Mononuclear cell (primary cell): ENCODE data around the gene FRMD4A. TPM values are rescaled to one million over a fixed set of nuclear protein-coding genes. Genes with fewer than 3 reads are reported as not detected.
"Not testable (repeated sequence)": the region's sequence is repeated elsewhere in the genome, so short reads cannot be mapped to it uniquely, and the experiment has no call there.

Experiments
- H3K27me3 ChIP-seq: 2 replicates; pipeline ENCODE4 v1.6.0; 2011; ENCODE audit warnings: low read length, control low read depth; ENCODE audit not compliant: insufficient read depth
- H3K4me1 ChIP-seq: 2 replicates; pipeline ENCODE4 v1.5.1; 2011; ENCODE audit warnings: mild to moderate bottlenecking, low read length, control low read depth; ENCODE audit not compliant: insufficient read depth
- H3K4me3 ChIP-seq: 2 replicates; pipeline ENCODE4 v1.5.1; 2011; ENCODE audit warnings: mild to moderate bottlenecking, low read length, moderate library complexity
- H3K9me3 ChIP-seq: 2 replicates; pipeline ENCODE4 v1.5.1; 2011; ENCODE audit warnings: low read depth, mild to moderate bottlenecking, control low read depth, low read length
- total RNA-seq: library from RNA; depleted of rRNA; stranded (reverse); fragments of >200 nt; gene quantifications from one replicate; pipeline ENCODE4 v1.2.3, GENCODE V29; 2012

The FRMD4A gene
- total RNA-seq, 1 donor, result 0.63 TPM

- H3K4me3 ChIP-seq, result no peak overlapping the region
- no peaks in the 10 kb centered on the region for H3K9me3 ChIP-seq
- H3K4me1 ChIP-seq, result no peaks in the 10 kb centered on the region
- no peaks in the 10 kb centered on the region for H3K27me3 ChIP-seq
Measured at GRCh38 chr10:14062528-14063260, 268.0 kb downstream of the FRMD4A start.

- H3K4me1 ChIP-seq, result no peaks in the 10 kb centered on the region
- H3K27me3 ChIP-seq, result no peaks in the 10 kb centered on the region
- no peaks in the 10 kb centered on the region for H3K9me3 ChIP-seq
- no peak overlapping the region for H3K4me3 ChIP-seq
Measured at GRCh38 chr10:14060320-14061070, 270.2 kb downstream of the FRMD4A start.

- H3K4me1 ChIP-seq, result no peaks in the 10 kb centered on the region
Measured at GRCh38 chr10:14056610-14057332, 274.0 kb downstream of the FRMD4A start.

GRCh38 chr10:14052931-14053330 lies 277.8 kb downstream of the FRMD4A start:
- no peaks in the 10 kb centered on the region for H3K27me3 ChIP-seq
- no peaks in the 10 kb centered on the region for H3K9me3 ChIP-seq
- no peaks in the 10 kb centered on the region for H3K4me1 ChIP-seq

More at GRCh38 chr10:14056610-14057332, 274.0 kb downstream of the FRMD4A start:
- Histone ChIP-seq H3K4me3 (no peak overlapping the region), H3K27me3 (no peaks in the 10 kb centered on the region), H3K9me3 (no peaks in the 10 kb centered on the region)

GRCh38 chr10:14050598-14050997 lies 280.1 kb downstream of the FRMD4A start:
- H3K4me1 ChIP-seq, result no peaks in the 10 kb centered on the region

More at GRCh38 chr10:14052931-14053330, 277.8 kb downstream of the FRMD4A start:
- no peak overlapping the region for H3K4me3 ChIP-seq

GRCh38 chr10:14048930-14049613 lies 281.7 kb downstream of the FRMD4A start:
- Histone ChIP-seq H3K4me3 (no peak overlapping the region), H3K9me3 (no peaks in the 10 kb centered on the region), H3K4me1 (no peaks in the 10 kb centered on the region), H3K27me3 (no peaks in the 10 kb centered on the region)

More at GRCh38 chr10:14050598-14050997, 280.1 kb downstream of the FRMD4A start:
- H3K4me3 ChIP-seq, result no peak overlapping the region
- H3K9me3 ChIP-seq, result no peaks in the 10 kb centered on the region
- no peaks in the 10 kb centered on the region for H3K27me3 ChIP-seq

GRCh38 chr10:14047431-14047830 lies 283.3 kb downstream of the FRMD4A start:
- Histone ChIP-seq H3K4me3 (no peak overlapping the region), H3K4me1 (no peaks in the 10 kb centered on the region), H3K27me3 (no peaks in the 10 kb centered on the region), H3K9me3 (no peaks in the 10 kb centered on the region)

GRCh38 chr10:14042051-14042450 lies 288.7 kb downstream of the FRMD4A start:
- H3K4me1 ChIP-seq, H3K27me3 ChIP-seq: not testable (repeated sequence)

GRCh38 chr10:14040787-14041631 lies 289.7 kb downstream of the FRMD4A start:
- H3K27me3 ChIP-seq, result no peaks in the 10 kb centered on the region
- no peak overlapping the region for H3K4me3 ChIP-seq
- H3K9me3 ChIP-seq, result no peaks in the 10 kb centered on the region
- peaks cover 4% of the 10 kb centered on the region for H3K4me1 ChIP-seq

More at GRCh38 chr10:14042051-14042450, 288.7 kb downstream of the FRMD4A start:
- H3K4me3 ChIP-seq, H3K9me3 ChIP-seq: not testable (repeated sequence)

GRCh38 chr10:14039968-14040668 lies 290.6 kb downstream of the FRMD4A start:
- peaks cover 4% of the 10 kb centered on the region for H3K4me1 ChIP-seq
- no peak overlapping the region for H3K4me3 ChIP-seq
- H3K27me3 ChIP-seq, result no peaks in the 10 kb centered on the region
- H3K9me3 ChIP-seq, result no peaks in the 10 kb centered on the region

GRCh38 chr10:14036233-14036632 lies 294.5 kb downstream of the FRMD4A start:
- Histone ChIP-seq H3K9me3 (no peaks in the 10 kb centered on the region), H3K4me3 (no peak overlapping the region), H3K27me3 (peaks cover 2% of the 10 kb centered on the region), H3K4me1 (peaks cover 4% of the 10 kb centered on the region)

- peaks cover 2% of the 10 kb centered on the region for H3K27me3 ChIP-seq
- no peaks in the 10 kb centered on the region for H3K4me1 ChIP-seq
- no peaks in the 10 kb centered on the region for H3K9me3 ChIP-seq
- H3K4me3 ChIP-seq, result no peak overlapping the region
Measured at GRCh38 chr10:14035506-14035905, 295.2 kb downstream of the FRMD4A start.

- Histone ChIP-seq H3K9me3 (no peaks in the 10 kb centered on the region), H3K4me1 (no peaks in the 10 kb centered on the region), H3K27me3 (peaks cover 2% of the 10 kb centered on the region), H3K4me3 (no peak overlapping the region)
Measured at GRCh38 chr10:14032406-14032998, 298.2 kb downstream of the FRMD4A start.
